GM23338 (cell line): ENCODE results near the gene TCERG1L. TPM values are rescaled to one million over a fixed set of nuclear protein-coding genes. Genes with fewer than 3 reads are reported as not detected.

ENCODE experiments used
- ATAC-seq: fragments of 200-7000 bp; cut with Tn5 transposase; 3 replicates; pipeline ENCODE4 v1.9.1; 2020
- DNase-seq: peaks from one replicate; pipeline ENCODE4 v3.0.0-alpha.2; 2015; ENCODE audit warnings: low spot score
- H2AFZ ChIP-seq: fragments of 200-600 bp; sonication (generic); 2 replicates; pipeline ENCODE4 v1.8.0; 2016; ENCODE audit warnings: antibody characterized with exemption, mild to moderate bottlenecking, moderate library complexity
- H3F3A ChIP-seq: fragments of 200-600 bp; sonication (generic); replicated peaks from 2 replicates; pipeline ENCODE4 v1.8.0; 2017; ENCODE audit warnings: antibody characterized with exemption, mixed run types, low read depth
- H3K27ac ChIP-seq: fragments of 200-600 bp; sonication (generic); 2 replicates; pipeline ENCODE4 v1.6.1; 2016; ENCODE audit warnings: low read depth
- H3K27me3 ChIP-seq: fragments of 200-600 bp; sonication (generic); 2 replicates; pipeline ENCODE4 v1.8.0; 2016; ENCODE audit warnings: mild to moderate bottlenecking, mixed run types, moderate library complexity; ENCODE audit not compliant: insufficient read depth
- H3K36me3 ChIP-seq: fragments of 200-600 bp; sonication (generic); 2 replicates; pipeline ENCODE4 v1.8.0; 2016; ENCODE audit warnings: mild to moderate bottlenecking; ENCODE audit not compliant: insufficient read depth
- H3K4me1 ChIP-seq: fragments of 200-600 bp; sonication (generic); 2 replicates; pipeline ENCODE4 v1.8.0; 2016; ENCODE audit warnings: mild to moderate bottlenecking, moderate library complexity; ENCODE audit not compliant: insufficient read depth
- H3K4me2 ChIP-seq: fragments of 200-600 bp; sonication (generic); 2 replicates; pipeline ENCODE4 v1.7.1; 2017; ENCODE audit warnings: mixed run types
- H3K4me3 ChIP-seq: fragments of 200-600 bp; sonication (generic); 2 replicates; pipeline ENCODE4 v1.6.1; 2016; ENCODE audit warnings: mixed run types
- H3K79me2 ChIP-seq: fragments of 200-600 bp; sonication (generic); replicated peaks from 2 replicates; pipeline ENCODE4 v1.8.0; 2017; ENCODE audit warnings: mild to moderate bottlenecking; ENCODE audit not compliant: insufficient read depth
- H3K9me2 ChIP-seq: fragments of 200-600 bp; sonication (generic); 2 replicates; pipeline ENCODE4 v1.8.0; 2017; ENCODE audit not compliant: insufficient read depth
- H4K20me1 ChIP-seq: fragments of 200-600 bp; sonication (generic); replicated peaks from 2 replicates; pipeline ENCODE4 v1.8.0; 2017; ENCODE audit warnings: mild to moderate bottlenecking; ENCODE audit not compliant: insufficient read depth
- H3K27ac Mint-ChIP-seq: 2 replicates; pipeline ENCODE4 v1.8.0; 2020; ENCODE audit warnings: inconsistent platforms, mild to moderate bottlenecking, moderate library complexity, mixed read lengths
- H3K27me3 Mint-ChIP-seq: 3 replicates; pipeline ENCODE4 v1.8.0; 2022; ENCODE audit warnings: low read depth, mild to moderate bottlenecking, moderate library complexity, mixed read lengths, inconsistent platforms; ENCODE audit not compliant: insufficient read depth, poor library complexity
- H3K36me3 Mint-ChIP-seq: 3 replicates; pipeline ENCODE4 v1.8.0; 2021; ENCODE audit warnings: low read depth, mild to moderate bottlenecking, inconsistent platforms, moderate library complexity, mixed read lengths
- H3K4me1 Mint-ChIP-seq: 3 replicates; pipeline ENCODE4 v1.8.0; 2020; ENCODE audit warnings: mild to moderate bottlenecking, inconsistent platforms, mixed read lengths
- H3K4me3 Mint-ChIP-seq: 3 replicates; pipeline ENCODE4 v1.8.0; 2021; ENCODE audit warnings: moderate library complexity, mild to moderate bottlenecking, inconsistent platforms, mixed read lengths
- H3K9me3 Mint-ChIP-seq: 3 replicates; pipeline ENCODE4 v1.8.0; 2020; ENCODE audit warnings: moderate library complexity, mild to moderate bottlenecking, inconsistent platforms, mixed read lengths
- CREB1 ChIP-seq: fragments of 250-450 bp; sonication (Bioruptor Pico); IDR thresholded peaks from 2 replicates; pipeline ENCODE4 v1.5.0; 2020; ENCODE audit warnings: low read depth, mild to moderate bottlenecking, moderate library complexity
- EZH2 ChIP-seq: fragments of 200-600 bp; sonication (generic); IDR thresholded peaks from one replicate; pipeline ENCODE4 v1.8.0; 2017; ENCODE audit warnings: antibody characterized with exemption, mild to moderate bottlenecking, low read depth; ENCODE audit not compliant: unreplicated experiment
- EZH2phosphoT487 ChIP-seq: fragments of 200-600 bp; sonication (generic); IDR thresholded peaks from one replicate; pipeline ENCODE4 v1.8.1; 2018; ENCODE audit warnings: antibody characterized with exemption; ENCODE audit not compliant: unreplicated experiment
- JUNB ChIP-seq: IDR thresholded peaks from one replicate; pipeline ENCODE4 v1.6.1; 2016; ENCODE audit warnings: antibody characterized with exemption; ENCODE audit not compliant: unreplicated experiment
- NANOG ChIP-seq: IDR thresholded peaks from 2 replicates; pipeline ENCODE4 v1.6.1; 2016; ENCODE audit warnings: antibody characterized with exemption, borderline replicate concordance
- POLR2AphosphoS5 ChIP-seq: IDR thresholded peaks from 2 replicates; pipeline ENCODE4 v1.6.1; 2016; ENCODE audit warnings: antibody characterized with exemption, low read depth
- REST ChIP-seq: IDR thresholded peaks from one replicate; pipeline ENCODE4 v1.6.1; 2018; ENCODE audit warnings: antibody characterized with exemption; ENCODE audit not compliant: unreplicated experiment
- STAT1 ChIP-seq: IDR thresholded peaks from one replicate; pipeline ENCODE4 v1.6.1; 2016; ENCODE audit warnings: antibody characterized with exemption; ENCODE audit not compliant: unreplicated experiment
- ZNF114 ChIP-seq: fragments of 250-450 bp; sonication (Bioruptor Pico); IDR thresholded peaks from 2 replicates; pipeline ENCODE4 v1.5.0; 2020; ENCODE audit warnings: mild to moderate bottlenecking, moderate library complexity
- ZNF331 ChIP-seq: fragments of 250-450 bp; sonication (Bioruptor Pico); IDR thresholded peaks from 2 replicates; pipeline ENCODE4 v1.5.0; 2020; ENCODE audit warnings: low read depth, mild to moderate bottlenecking, moderate library complexity
- ZNF462 ChIP-seq: fragments of 250-450 bp; sonication (Bioruptor Pico); IDR thresholded peaks from 2 replicates; pipeline ENCODE4 v1.5.0; 2020; ENCODE audit warnings: mild to moderate bottlenecking, moderate library complexity
- polyA plus RNA-seq: library from polyadenylated mRNA; unstranded; fragments of >200 nt; fragmentation: Nextera tagmentation; extraction: Ambion mirVana; gene quantifications from 2 replicates; pipeline ENCODE4 v1.2.1, GENCODE V29; 2016
- total RNA-seq: library from RNA; depleted of rRNA; stranded (reverse); fragments of >200 nt; shearing (Covaris generic); gene quantifications from 2 replicates; pipeline ENCODE4 v1.2.3, GENCODE V29; 2014
- TF ChIP-seq, protein P1 (sequence below), 2 experiments: fragments of 200-600 bp in 1 of 2; sonication (generic) in 1 of 2; conservative IDR thresholded peaks; 2 replicates each; pipeline versions ENCODE4 v1.5.1 to v1.6.1; 2016 to 2017; ENCODE audit warnings: antibody characterized with exemption in 2 of 2, low read depth in 2 of 2, mild to moderate bottlenecking in 2 of 2, moderate library complexity in 1 of 2
- TF ChIP-seq, protein P2 (sequence below): IDR thresholded peaks from 2 replicates; pipeline ENCODE4 v1.6.1; 2016; ENCODE audit warnings: antibody characterized with exemption

The TCERG1L gene
- total and polyA plus RNA-seq, 2 experiments from 2014 or later: 3.9 to 5.5 TPM

- Histone ChIP-seq H3K27me3 (no peaks in the 10 kb centered on the region), H3K4me2 (no peak overlapping the region), H3K4me1 (peaks cover 8% of the 10 kb centered on the region; the same call in 1 of the 2 replicates), H3F3A (peaks cover 8% of the 10 kb centered on the region; the same call in 1 of the 2 replicates), H3K36me3 (0 out of 2 replicates have a peak, but pooled peaks cover 9% of the 10 kb centered on the region), H3K9me2 (0 out of 2 replicates have a peak, but pooled peaks cover 5% of the 10 kb centered on the region), H3K4me3 (no peak overlapping the region), H3K79me2 (no peaks in the 10 kb centered on the region), H4K20me1 (no peaks in the 10 kb centered on the region), H2AFZ (no peak overlapping the region), H3K27ac (no peak overlapping the region)
- peaks cover 16% of the 10 kb centered on the region for H3K27me3 Mint-ChIP-seq
- H3K4me3 Mint-ChIP-seq: no peak overlapping the region
- H3K36me3 Mint-ChIP-seq: peaks cover 65% of the 10 kb centered on the region
- TF ChIP-seq, protein P1, sequence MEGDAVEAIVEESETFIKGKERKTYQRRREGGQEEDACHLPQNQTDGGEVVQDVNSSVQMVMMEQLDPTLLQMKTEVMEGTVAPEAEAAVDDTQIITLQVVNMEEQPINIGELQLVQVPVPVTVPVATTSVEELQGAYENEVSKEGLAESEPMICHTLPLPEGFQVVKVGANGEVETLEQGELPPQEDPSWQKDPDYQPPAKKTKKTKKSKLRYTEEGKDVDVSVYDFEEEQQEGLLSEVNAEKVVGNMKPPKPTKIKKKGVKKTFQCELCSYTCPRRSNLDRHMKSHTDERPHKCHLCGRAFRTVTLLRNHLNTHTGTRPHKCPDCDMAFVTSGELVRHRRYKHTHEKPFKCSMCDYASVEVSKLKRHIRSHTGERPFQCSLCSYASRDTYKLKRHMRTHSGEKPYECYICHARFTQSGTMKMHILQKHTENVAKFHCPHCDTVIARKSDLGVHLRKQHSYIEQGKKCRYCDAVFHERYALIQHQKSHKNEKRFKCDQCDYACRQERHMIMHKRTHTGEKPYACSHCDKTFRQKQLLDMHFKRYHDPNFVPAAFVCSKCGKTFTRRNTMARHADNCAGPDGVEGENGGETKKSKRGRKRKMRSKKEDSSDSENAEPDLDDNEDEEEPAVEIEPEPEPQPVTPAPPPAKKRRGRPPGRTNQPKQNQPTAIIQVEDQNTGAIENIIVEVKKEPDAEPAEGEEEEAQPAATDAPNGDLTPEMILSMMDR (conservative IDR thresholded peaks at IDR 0.05; ENCODE audit: low read depth in 2 of 2): no peak
- TF ChIP-seq ZNF114 (CRISPR knock-in tag): no peak
- no peak for TF ChIP-seq ZNF331 (CRISPR knock-in tag)
- TF ChIP-seq POLR2AphosphoS5: no peak
- TF ChIP-seq EZH2: no peak
- TF ChIP-seq EZH2phosphoT487: no peak
- no peak for TF ChIP-seq NANOG
- TF ChIP-seq STAT1: no peak
- no peak for TF ChIP-seq ZNF462
- TF ChIP-seq REST: no peak
- no peak for TF ChIP-seq CREB1 (CRISPR knock-in tag)
- TF ChIP-seq, protein P2, sequence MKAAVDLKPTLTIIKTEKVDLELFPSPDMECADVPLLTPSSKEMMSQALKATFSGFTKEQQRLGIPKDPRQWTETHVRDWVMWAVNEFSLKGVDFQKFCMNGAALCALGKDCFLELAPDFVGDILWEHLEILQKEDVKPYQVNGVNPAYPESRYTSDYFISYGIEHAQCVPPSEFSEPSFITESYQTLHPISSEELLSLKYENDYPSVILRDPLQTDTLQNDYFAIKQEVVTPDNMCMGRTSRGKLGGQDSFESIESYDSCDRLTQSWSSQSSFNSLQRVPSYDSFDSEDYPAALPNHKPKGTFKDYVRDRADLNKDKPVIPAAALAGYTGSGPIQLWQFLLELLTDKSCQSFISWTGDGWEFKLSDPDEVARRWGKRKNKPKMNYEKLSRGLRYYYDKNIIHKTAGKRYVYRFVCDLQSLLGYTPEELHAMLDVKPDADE: no peak
- no peak for TF ChIP-seq JUNB
- DNase-seq (no peak), ATAC-seq (no peak)
- peaks cover 24% of the 10 kb centered on the region for H3K4me1 Mint-ChIP-seq
- no peak overlapping the region for H3K27ac Mint-ChIP-seq
- H3K9me3 Mint-ChIP-seq: peaks cover 92% of the 10 kb centered on the region
Measured at GRCh38 chr10:131050162-131050766, 261.3 kb downstream of the TCERG1L start.
